Chondrocyte (in vitro differentiated cells): ENCODE results near the gene TRPM2. TPM values are rescaled to one million over a fixed set of nuclear protein-coding genes. Genes with fewer than 3 reads are reported as not detected.

Experiments
- DNase-seq: peaks from one replicate; pipeline ENCODE4 v3.0.0; 2021; ENCODE audit warnings: mixed read lengths, low spot score
- H3K27ac Mint-ChIP-seq: one replicate; pipeline ENCODE4 v1.8.0; 2021; ENCODE audit warnings: mild to moderate bottlenecking, moderate library complexity, mixed read lengths; ENCODE audit not compliant: unreplicated experiment
- H3K27me3 Mint-ChIP-seq: 2 replicates; pipeline ENCODE4 v1.8.0; 2021; ENCODE audit warnings: low read depth, mixed read lengths
- H3K36me3 Mint-ChIP-seq: 2 replicates; pipeline ENCODE4 v1.8.0; 2021; ENCODE audit warnings: low read depth, mixed read lengths
- H3K4me1 Mint-ChIP-seq: 2 replicates; pipeline ENCODE4 v1.8.0; 2021; ENCODE audit warnings: low read depth, mild to moderate bottlenecking, mixed read lengths
- H3K4me3 Mint-ChIP-seq: one replicate; pipeline ENCODE4 v1.8.0; 2021; ENCODE audit warnings: mild to moderate bottlenecking, moderate library complexity, mixed read lengths; ENCODE audit not compliant: unreplicated experiment
- H3K9me3 Mint-ChIP-seq: 2 replicates; pipeline ENCODE4 v1.8.0; 2021; ENCODE audit warnings: low read depth, mixed read lengths
- CTCF ChIP-seq: fragments of 200-600 bp; sonication (generic); IDR thresholded peaks from 2 replicates; pipeline ENCODE4 v1.5.0; 2021; ENCODE audit warnings: antibody characterized with exemption, mild to moderate bottlenecking, moderate library complexity
- total RNA-seq: library from RNA; stranded (reverse); gene quantifications from 3 replicates; pipeline ENCODE4 v1.2.1, GENCODE V29; 2021

Gene TRPM2
- total RNA-seq, 1 donor from 2014 or later = 0.32 TPM

GRCh38 chr21:44329971-44330681, 23.3 kb upstream of the TRPM2 start:
- no peak overlapping the region for H3K4me3 Mint-ChIP-seq
- no peaks in the 10 kb centered on the region for H3K9me3 Mint-ChIP-seq
- TF ChIP-seq CTCF = no peak
- H3K27ac Mint-ChIP-seq = no peak overlapping the region
- peaks cover 5% of the 10 kb centered on the region for H3K4me1 Mint-ChIP-seq
- no peak for DNase-seq
- no peaks in the 10 kb centered on the region for H3K36me3 Mint-ChIP-seq
- H3K27me3 Mint-ChIP-seq = no peaks in the 10 kb centered on the region

- Mint-ChIP-seq H3K4me1 (peaks cover 5% of the 10 kb centered on the region), H3K36me3 (no peaks in the 10 kb centered on the region), H3K27me3 (no peaks in the 10 kb centered on the region), H3K4me3 (no peak overlapping the region), H3K27ac (no peak overlapping the region), H3K9me3 (no peaks in the 10 kb centered on the region)
- TF ChIP-seq CTCF = no peak
- DNase-seq = no peak
Observed at GRCh38 chr21:44330698-44331097, 22.7 kb upstream of the TRPM2 start.

GRCh38 chr21:44331209-44331608, 22.2 kb upstream of the TRPM2 start:
- Mint-ChIP-seq H3K9me3 (no peaks in the 10 kb centered on the region), H3K4me1 (peaks cover 5% of the 10 kb centered on the region), H3K36me3 (no peaks in the 10 kb centered on the region), H3K4me3 (no peak overlapping the region), H3K27me3 (no peaks in the 10 kb centered on the region), H3K27ac (no peak overlapping the region)
- no peak for DNase-seq
- no peak for TF ChIP-seq CTCF

- no peak for TF ChIP-seq CTCF
- no peaks in the 10 kb centered on the region for H3K27me3 Mint-ChIP-seq
- H3K36me3 Mint-ChIP-seq = no peaks in the 10 kb centered on the region
- peak overlapping the region; percentile 61 for H3K27ac Mint-ChIP-seq
- H3K9me3 Mint-ChIP-seq = no peaks in the 10 kb centered on the region
- H3K4me1 Mint-ChIP-seq = peaks cover 5% of the 10 kb centered on the region
- DNase-seq = no peak
- no peak overlapping the region for H3K4me3 Mint-ChIP-seq
Observed at GRCh38 chr21:44331650-44332307, 21.6 kb upstream of the TRPM2 start.

- no peak overlapping the region for H3K27ac Mint-ChIP-seq
- no peaks in the 10 kb centered on the region for H3K27me3 Mint-ChIP-seq
- no peak overlapping the region for H3K4me3 Mint-ChIP-seq
- H3K4me1 Mint-ChIP-seq = peaks cover 5% of the 10 kb centered on the region
- no peak for DNase-seq
- no peaks in the 10 kb centered on the region for H3K36me3 Mint-ChIP-seq
- TF ChIP-seq CTCF = no peak
- no peaks in the 10 kb centered on the region for H3K9me3 Mint-ChIP-seq
Observed at GRCh38 chr21:44332383-44332782, 21.0 kb upstream of the TRPM2 start.
